ENCODE measurements around the gene SLC30A2.

Gene SLC30A2

GRCh38 chr1:26041978-26042377 lies 3.9 kb downstream of the SLC30A2 start:
- in situ Hi-C loops (cut with MboI; ENCODE audit: low sequenced_read_pairs) = no loop called here

- in situ Hi-C loops (cut with MboI; ENCODE audit: low sequenced_read_pairs) = no loop called here
Measured at GRCh38 chr1:26041401-26041800, 4.5 kb downstream of the SLC30A2 start.

GRCh38 chr1:26038904-26039303 lies 7.0 kb downstream of the SLC30A2 start:
- in situ Hi-C loops (cut with MboI; ENCODE audit: low sequenced_read_pairs) = no loop called here

- in situ Hi-C loops (cut with MboI; ENCODE audit: low sequenced_read_pairs) = no loop called here
Measured at GRCh38 chr1:26038477-26038876, 7.4 kb downstream of the SLC30A2 start.

- in situ Hi-C loops (cut with MboI; ENCODE audit: low sequenced_read_pairs) = no loop called here
Measured at GRCh38 chr1:26037904-26038303, 8.0 kb downstream of the SLC30A2 start.

GRCh38 chr1:26036756-26037281 lies 9.1 kb downstream of the SLC30A2 start:
- in situ Hi-C loops (cut with MboI; ENCODE audit: low sequenced_read_pairs) = no loop called here

GRCh38 chr1:26035959-26036755 lies 9.8 kb downstream of the SLC30A2 start:
- in situ Hi-C loops (cut with MboI; ENCODE audit: low sequenced_read_pairs) = no loop called here

- in situ Hi-C loops (cut with MboI; ENCODE audit: low sequenced_read_pairs) = no loop called here
Measured at GRCh38 chr1:26035203-26035958, 10.5 kb downstream of the SLC30A2 start.

- in situ Hi-C loops (cut with MboI; ENCODE audit: low sequenced_read_pairs) = no loop called here
Measured at GRCh38 chr1:26034504-26035202, 11.3 kb downstream of the SLC30A2 start.

- in situ Hi-C loops (cut with MboI; ENCODE audit: low sequenced_read_pairs) = no loop called here
Measured at GRCh38 chr1:26032656-26033357, 13.1 kb downstream of the SLC30A2 start.

GRCh38 chr1:26031611-26032220 lies 14.2 kb downstream of the SLC30A2 start:
- in situ Hi-C loops (cut with MboI; ENCODE audit: low sequenced_read_pairs) = no loop called here

- in situ Hi-C loops (cut with MboI; ENCODE audit: low sequenced_read_pairs) = no loop called here
Measured at GRCh38 chr1:26031196-26031595, 14.7 kb downstream of the SLC30A2 start.

GRCh38 chr1:26029864-26030481 lies 15.9 kb downstream of the SLC30A2 start:
- in situ Hi-C loops (cut with MboI; ENCODE audit: low sequenced_read_pairs) = no loop called here

GRCh38 chr1:26029054-26029863 lies 16.7 kb downstream of the SLC30A2 start:
- in situ Hi-C loops (cut with MboI; ENCODE audit: low sequenced_read_pairs) = no loop called here

- in situ Hi-C loops (cut with MboI; ENCODE audit: low sequenced_read_pairs) = no loop called here
Measured at GRCh38 chr1:26028490-26028980, 17.4 kb downstream of the SLC30A2 start.

- in situ Hi-C loops (cut with MboI; ENCODE audit: low sequenced_read_pairs) = no loop called here
Measured at GRCh38 chr1:26027716-26028489, 18.0 kb downstream of the SLC30A2 start.

- in situ Hi-C loops (cut with MboI; ENCODE audit: low sequenced_read_pairs) = no loop called here
Measured at GRCh38 chr1:26025517-26025916, 20.4 kb downstream of the SLC30A2 start.

GRCh38 chr1:26025060-26025459 lies 20.9 kb downstream of the SLC30A2 start:
- in situ Hi-C loops (cut with MboI; ENCODE audit: low sequenced_read_pairs) = no loop called here

All from hTERT RPE-1 (cell line).